ENCODE measurements around the gene ARID5A. TPM values are rescaled to one million over a fixed set of nuclear protein-coding genes. Genes with fewer than 3 reads are reported as not detected.

The ARID5A gene
- total RNA-seq, 3 donors from 2014 or later = 18.9 to 132 (median 56.4) TPM

DNA sequence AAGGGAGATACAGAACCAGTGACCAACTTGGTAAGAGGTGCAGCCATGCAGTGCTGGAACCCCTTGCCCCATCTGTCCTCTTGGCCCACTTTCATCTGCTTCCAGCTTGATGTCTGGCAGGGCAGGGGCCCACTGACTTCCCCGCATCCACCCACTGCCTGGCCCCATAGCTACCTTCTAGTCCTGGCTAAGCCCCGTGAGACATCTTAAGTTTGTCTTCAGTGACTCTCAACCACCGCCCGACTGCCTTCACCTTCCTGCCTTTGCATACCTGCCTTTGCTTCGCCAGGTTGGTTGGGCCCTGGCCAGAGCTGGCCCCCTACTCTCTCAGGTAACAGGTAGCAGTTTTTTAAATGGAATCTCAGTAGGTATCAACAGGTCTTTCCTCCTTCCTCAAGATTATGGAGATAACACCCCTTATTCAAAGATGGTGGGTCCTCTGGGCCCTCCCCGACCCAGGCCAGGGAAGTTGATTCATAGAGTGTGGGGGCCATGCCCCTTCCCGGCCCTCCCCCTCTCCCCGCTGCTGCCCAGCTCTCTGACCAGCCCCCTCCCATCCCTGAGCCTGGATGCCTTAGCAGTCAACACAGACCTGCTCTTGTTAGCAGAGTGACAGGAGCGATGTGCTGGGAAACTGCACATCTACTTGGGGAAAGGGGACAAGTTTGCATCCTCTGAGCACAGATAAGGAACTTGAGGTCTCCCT is 2.8 kb downstream of the ARID5A start:
- H3K27me3 ChIP-seq = no peaks in the 10 kb centered on the region
- intact Hi-C loops (cut with DNase I; ENCODE audit: low total_unique reads) = no loop called here
- peak overlapping the region; percentile 70 to 99 (median 81) for H3K4me3 ChIP-seq
- H3K27ac ChIP-seq = peak overlapping the region; percentile 95 to 99
- H3K36me3 ChIP-seq = no peaks in the 10 kb centered on the region
- DNase-seq (ENCODE audit: low spot score in 2 of 2) = no peak
- no peak for TF ChIP-seq POLR2A (IDR thresholded peaks at IDR 0.05)
- no peak for TF ChIP-seq CTCF (IDR thresholded peaks at IDR 0.05)
- no peak for TF ChIP-seq POLR2AphosphoS5 (IDR thresholded peaks at IDR 0.05)
- peaks cover 15 to 22% of the 10 kb centered on the region in 2 donors for H3K4me1 ChIP-seq
- H3K9me3 ChIP-seq = no peaks in the 10 kb centered on the region

GRCh38 chr2:96540136-96540535 is 3.6 kb downstream of the ARID5A start:
- DNase-seq (ENCODE audit: low spot score in 2 of 2) = no peak
- H3K27me3 ChIP-seq = no peaks in the 10 kb centered on the region

GRCh38 chr2:96541398-96542152 is 5.0 kb downstream of the ARID5A start:
- Histone ChIP-seq H3K4me3 (peak overlapping the region in 1 of 3 donors; percentile 32), H3K9me3 (no peaks in the 10 kb centered on the region), H3K4me1 (peaks cover 5 to 13% of the 10 kb centered on the region in 2 donors), H3K36me3 (no peaks in the 10 kb centered on the region), H3K27me3 (no peaks in the 10 kb centered on the region), H3K27ac (peak overlapping the region; percentile 6 to 69)
- intact Hi-C loops (cut with DNase I; ENCODE audit: low total_unique reads) = no loop called here
- no peak for TF ChIP-seq POLR2AphosphoS5 (IDR thresholded peaks at IDR 0.05)
- TF ChIP-seq CTCF (IDR thresholded peaks at IDR 0.05) = no peak
- no peak for TF ChIP-seq POLR2A (IDR thresholded peaks at IDR 0.05)
- no peak for DNase-seq (ENCODE audit: low spot score in 2 of 2)

More at GRCh38 chr2:96540136-96540535, 3.6 kb downstream of the ARID5A start:
- TF ChIP-seq POLR2AphosphoS5 (IDR thresholded peaks at IDR 0.05) (no peak), POLR2A (IDR thresholded peaks at IDR 0.05) (no peak), CTCF (IDR thresholded peaks at IDR 0.05) (no peak)
- H3K36me3 ChIP-seq = no peaks in the 10 kb centered on the region
- intact Hi-C loops (cut with DNase I; ENCODE audit: low total_unique reads) = no loop called here
- H3K27ac ChIP-seq = peak overlapping the region; percentile 95 to 99
- H3K9me3 ChIP-seq = no peaks in the 10 kb centered on the region
- H3K4me3 ChIP-seq = peak overlapping the region in 2 of 3 donors; percentile 70 to 99
- H3K4me1 ChIP-seq = peaks cover 11 to 20% of the 10 kb centered on the region in 2 donors

DNA sequence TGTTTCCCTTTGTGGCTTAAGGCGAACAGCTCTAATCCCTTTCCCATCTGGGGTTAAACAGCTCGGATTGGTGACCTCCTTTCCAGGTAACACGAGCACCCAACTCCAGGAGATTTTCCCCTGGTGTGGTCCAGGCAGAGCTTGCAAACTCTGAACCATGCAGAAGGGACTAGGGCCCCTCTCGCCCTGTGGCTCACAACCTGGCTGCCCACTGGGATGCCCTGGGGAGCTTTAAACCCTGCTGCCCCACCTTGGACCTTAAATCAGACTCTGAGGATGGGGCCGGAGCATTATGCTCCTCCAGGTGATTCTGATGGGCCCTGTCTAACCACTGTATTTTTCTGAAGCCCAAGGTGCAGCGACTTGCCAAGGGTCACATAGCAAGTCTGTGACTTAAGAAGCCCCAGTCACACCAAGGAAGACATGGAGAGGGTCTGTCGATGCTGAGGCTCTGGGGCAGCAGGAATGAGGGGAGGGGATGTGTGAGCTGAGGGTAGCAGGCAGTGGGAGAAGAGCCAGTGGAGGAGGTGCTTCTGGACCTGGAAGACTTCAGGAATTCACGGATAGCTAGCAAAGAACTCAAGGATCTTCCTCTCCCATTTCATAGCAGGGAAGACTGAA is 5.9 kb downstream of the ARID5A start:
- Histone ChIP-seq H3K4me3 (no peak overlapping the region), H3K4me1 (peaks cover 5 to 13% of the 10 kb centered on the region in 2 donors), H3K36me3 (no peaks in the 10 kb centered on the region), H3K9me3 (no peaks in the 10 kb centered on the region), H3K27ac (peak overlapping the region; percentile 6 to 69), H3K27me3 (no peaks in the 10 kb centered on the region)
- DNase-seq (ENCODE audit: low spot score in 2 of 2) = no peak
- intact Hi-C loops (cut with DNase I; ENCODE audit: low total_unique reads) = no loop called here
- TF ChIP-seq POLR2A (IDR thresholded peaks at IDR 0.05) (no peak), CTCF (IDR thresholded peaks at IDR 0.05) (no peak), POLR2AphosphoS5 (IDR thresholded peaks at IDR 0.05) (no peak)
